Mammary epithelial cell (primary cell): Measurements from ENCODE around the gene SPATC1L.

Source experiments
- EZH2 ChIP-seq: IDR thresholded peaks from 2 replicates; pipeline ENCODE4 v1.6.1; 2012; ENCODE audit warnings: low read length, inconsistent platforms, borderline replicate concordance
- TF ChIP-seq, protein P1 (sequence below), 2 donors: IDR thresholded peaks in 1 of 2; conservative IDR thresholded peaks in 1 of 2; 2 replicates each; pipeline ENCODE4 v1.5.1; 2011 to 2012; ENCODE audit warnings: inconsistent platforms in 2 of 2, low read length in 2 of 2, mild to moderate bottlenecking in 2 of 2, control low read depth in 1 of 2, low read depth in 1 of 2; ENCODE audit not compliant: insufficient read depth in 1 of 2; ENCODE audit errors: extremely low read depth in 1 of 2

DNA sequence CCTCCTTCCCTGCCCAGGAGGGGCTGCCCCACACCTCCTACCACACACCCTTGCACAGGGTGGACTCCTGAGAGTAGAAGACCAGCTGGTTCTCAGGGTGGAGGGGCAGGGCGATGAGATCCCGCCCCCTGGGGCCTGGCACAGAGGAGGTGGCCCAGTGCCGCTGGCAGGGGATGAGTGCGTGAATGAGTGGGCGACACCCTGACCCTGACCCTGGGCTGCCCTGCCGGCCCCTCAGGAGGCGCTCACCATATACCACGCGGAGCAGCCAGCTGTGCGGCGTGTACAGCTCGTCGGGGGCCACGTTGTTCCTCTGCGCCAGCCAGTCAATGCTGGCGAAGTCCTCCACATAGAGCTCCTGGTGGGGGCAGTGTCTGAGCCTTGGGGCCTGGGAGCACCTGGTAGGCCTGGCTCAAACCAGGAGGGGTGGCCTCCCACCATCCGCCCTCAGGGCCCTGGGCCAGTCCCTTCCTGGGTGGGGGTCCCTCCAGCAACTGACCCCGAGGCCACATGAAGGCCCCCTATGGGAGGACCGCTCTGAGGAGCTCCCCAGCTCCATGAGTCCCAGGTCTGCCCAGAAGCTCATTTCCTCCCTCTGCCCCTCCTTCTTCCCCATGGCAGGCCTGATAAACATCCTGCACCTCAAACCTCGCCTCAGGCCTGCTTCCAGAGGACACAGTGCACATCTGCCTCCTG is 31.3 kb upstream of the SPATC1L start:
- TF ChIP-seq, protein P1, sequence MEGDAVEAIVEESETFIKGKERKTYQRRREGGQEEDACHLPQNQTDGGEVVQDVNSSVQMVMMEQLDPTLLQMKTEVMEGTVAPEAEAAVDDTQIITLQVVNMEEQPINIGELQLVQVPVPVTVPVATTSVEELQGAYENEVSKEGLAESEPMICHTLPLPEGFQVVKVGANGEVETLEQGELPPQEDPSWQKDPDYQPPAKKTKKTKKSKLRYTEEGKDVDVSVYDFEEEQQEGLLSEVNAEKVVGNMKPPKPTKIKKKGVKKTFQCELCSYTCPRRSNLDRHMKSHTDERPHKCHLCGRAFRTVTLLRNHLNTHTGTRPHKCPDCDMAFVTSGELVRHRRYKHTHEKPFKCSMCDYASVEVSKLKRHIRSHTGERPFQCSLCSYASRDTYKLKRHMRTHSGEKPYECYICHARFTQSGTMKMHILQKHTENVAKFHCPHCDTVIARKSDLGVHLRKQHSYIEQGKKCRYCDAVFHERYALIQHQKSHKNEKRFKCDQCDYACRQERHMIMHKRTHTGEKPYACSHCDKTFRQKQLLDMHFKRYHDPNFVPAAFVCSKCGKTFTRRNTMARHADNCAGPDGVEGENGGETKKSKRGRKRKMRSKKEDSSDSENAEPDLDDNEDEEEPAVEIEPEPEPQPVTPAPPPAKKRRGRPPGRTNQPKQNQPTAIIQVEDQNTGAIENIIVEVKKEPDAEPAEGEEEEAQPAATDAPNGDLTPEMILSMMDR (conservative IDR thresholded peaks at IDR 0.05 in 1 of 2, IDR thresholded peaks at IDR 0.05 in 1 of 2; ENCODE audit: extremely low read depth in 1 of 2, insufficient read depth in 1 of 2, low read depth in 1 of 2, low read length in 2 of 2) = no peak
- no peak for TF ChIP-seq EZH2
